DOHH2 (cell line): Measurements from ENCODE around the gene COG3.

ENCODE experiments used
- H3F3A ChIP-seq: fragments of 200-600 bp; sonication (generic), shearing (Covaris generic); 2 replicates; pipeline ENCODE4 v1.6.0; 2016; ENCODE audit warnings: antibody characterized with exemption, mild to moderate bottlenecking; ENCODE audit not compliant: control insufficient read depth, insufficient read depth
- H3K27ac ChIP-seq: fragments of 200-600 bp; sonication (generic); 2 replicates; pipeline ENCODE4 v1.5.1; 2014; ENCODE audit warnings: low read depth, mild to moderate bottlenecking, low read length, moderate library complexity
- H3K27me3 ChIP-seq: fragments of 200-600 bp; sonication (generic); 2 replicates; pipeline ENCODE4 v1.6.1; 2014; ENCODE audit warnings: mild to moderate bottlenecking, low read length, mixed read lengths; ENCODE audit not compliant: control insufficient read depth
- H3K36me3 ChIP-seq: fragments of 200-600 bp; sonication (generic); 2 replicates; pipeline ENCODE4 v1.6.1; 2014; ENCODE audit warnings: mild to moderate bottlenecking, low read length, moderate library complexity, mixed read lengths; ENCODE audit not compliant: control insufficient read depth
- H3K4me1 ChIP-seq: fragments of 200-600 bp; sonication (generic); 2 replicates; pipeline ENCODE4 v1.6.1; 2014; ENCODE audit warnings: mild to moderate bottlenecking, low read length, mixed read lengths; ENCODE audit not compliant: control insufficient read depth
- H3K4me2 ChIP-seq: fragments of 200-600 bp; sonication (generic); 2 replicates; pipeline ENCODE4 v1.6.0; 2014; ENCODE audit warnings: mild to moderate bottlenecking, low read length, moderate library complexity
- H3K4me3 ChIP-seq: fragments of 200-600 bp; sonication (generic); 2 replicates; pipeline ENCODE4 v1.5.1; 2014; ENCODE audit warnings: mild to moderate bottlenecking, low read length, mixed read lengths
- H3K79me2 ChIP-seq: fragments of 200-600 bp; sonication (generic); 2 replicates; pipeline ENCODE4 v1.6.1; 2014; ENCODE audit warnings: mild to moderate bottlenecking, low read length, mixed read lengths; ENCODE audit not compliant: control insufficient read depth
- H3K9me2 ChIP-seq: fragments of 200-600 bp; sonication (generic); replicated peaks from 2 replicates; pipeline ENCODE4 v1.6.1; 2014; ENCODE audit warnings: mild to moderate bottlenecking, low read length, mixed read lengths; ENCODE audit not compliant: control insufficient read depth
- H3K9me3 ChIP-seq: fragments of 200-600 bp; sonication (generic); 2 replicates; pipeline ENCODE4 v1.6.1; 2014; ENCODE audit warnings: antibody characterized with exemption, low read length, mixed read lengths; ENCODE audit not compliant: control insufficient read depth, insufficient read depth
- H4K20me1 ChIP-seq: fragments of 200-600 bp; sonication (generic); 2 replicates; pipeline ENCODE4 v1.6.0; 2014; ENCODE audit warnings: low read depth, mild to moderate bottlenecking, antibody characterized with exemption, low read length, moderate library complexity; ENCODE audit not compliant: control insufficient read depth, insufficient read depth
- EZH2phosphoT487 ChIP-seq: fragments of 200-600 bp; sonication (generic); IDR thresholded peaks from 2 replicates; pipeline ENCODE4 v1.6.1; 2017; ENCODE audit warnings: borderline replicate concordance, mild to moderate bottlenecking, antibody characterized with exemption, low read length, moderate library complexity, mixed read lengths
- TF ChIP-seq, protein P1 (sequence below): fragments of 200-600 bp; sonication (generic); IDR thresholded peaks from one replicate; pipeline ENCODE4 v1.5.1; 2014; ENCODE audit warnings: antibody characterized with exemption, mild to moderate bottlenecking, low read depth, low read length; ENCODE audit not compliant: poor library complexity, severe bottlenecking

The COG3 gene

GRCh38 chr13:45436332-45436731, 28.4 kb upstream of the COG3 start:
- Histone ChIP-seq H3K79me2 (no peaks in the 10 kb centered on the region), H4K20me1 (no peaks in the 10 kb centered on the region), H3F3A (no peaks in the 10 kb centered on the region), H3K36me3 (no peaks in the 10 kb centered on the region), H3K4me2 (no peak overlapping the region), H3K9me2 (no peaks in the 10 kb centered on the region), H3K27me3 (peaks cover 31% of the 10 kb centered on the region), H3K4me3 (no peak overlapping the region), H3K27ac (no peak overlapping the region), H3K4me1 (no peaks in the 10 kb centered on the region), H3K9me3 (no peaks in the 10 kb centered on the region)
- no peak for TF ChIP-seq EZH2phosphoT487
- TF ChIP-seq, protein P1, sequence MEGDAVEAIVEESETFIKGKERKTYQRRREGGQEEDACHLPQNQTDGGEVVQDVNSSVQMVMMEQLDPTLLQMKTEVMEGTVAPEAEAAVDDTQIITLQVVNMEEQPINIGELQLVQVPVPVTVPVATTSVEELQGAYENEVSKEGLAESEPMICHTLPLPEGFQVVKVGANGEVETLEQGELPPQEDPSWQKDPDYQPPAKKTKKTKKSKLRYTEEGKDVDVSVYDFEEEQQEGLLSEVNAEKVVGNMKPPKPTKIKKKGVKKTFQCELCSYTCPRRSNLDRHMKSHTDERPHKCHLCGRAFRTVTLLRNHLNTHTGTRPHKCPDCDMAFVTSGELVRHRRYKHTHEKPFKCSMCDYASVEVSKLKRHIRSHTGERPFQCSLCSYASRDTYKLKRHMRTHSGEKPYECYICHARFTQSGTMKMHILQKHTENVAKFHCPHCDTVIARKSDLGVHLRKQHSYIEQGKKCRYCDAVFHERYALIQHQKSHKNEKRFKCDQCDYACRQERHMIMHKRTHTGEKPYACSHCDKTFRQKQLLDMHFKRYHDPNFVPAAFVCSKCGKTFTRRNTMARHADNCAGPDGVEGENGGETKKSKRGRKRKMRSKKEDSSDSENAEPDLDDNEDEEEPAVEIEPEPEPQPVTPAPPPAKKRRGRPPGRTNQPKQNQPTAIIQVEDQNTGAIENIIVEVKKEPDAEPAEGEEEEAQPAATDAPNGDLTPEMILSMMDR: no peak

- no peaks in the 10 kb centered on the region for H3K4me1 ChIP-seq
- no peak for TF ChIP-seq EZH2phosphoT487
- TF ChIP-seq, protein P1: no peak
- H3K9me3 ChIP-seq: no peaks in the 10 kb centered on the region
- no peak overlapping the region for H3K4me3 ChIP-seq
- H3K9me2 ChIP-seq: no peaks in the 10 kb centered on the region
- H3K36me3 ChIP-seq: no peaks in the 10 kb centered on the region
- H3F3A ChIP-seq: no peaks in the 10 kb centered on the region
- no peak overlapping the region for H3K4me2 ChIP-seq
- no peaks in the 10 kb centered on the region for H4K20me1 ChIP-seq
- H3K79me2 ChIP-seq: no peaks in the 10 kb centered on the region
- H3K27me3 ChIP-seq: peaks cover 34% of the 10 kb centered on the region
- no peak overlapping the region for H3K27ac ChIP-seq
These were observed 27.8 kb upstream of the COG3 start for GRCh38 chr13:45436953-45437352.

DNA sequence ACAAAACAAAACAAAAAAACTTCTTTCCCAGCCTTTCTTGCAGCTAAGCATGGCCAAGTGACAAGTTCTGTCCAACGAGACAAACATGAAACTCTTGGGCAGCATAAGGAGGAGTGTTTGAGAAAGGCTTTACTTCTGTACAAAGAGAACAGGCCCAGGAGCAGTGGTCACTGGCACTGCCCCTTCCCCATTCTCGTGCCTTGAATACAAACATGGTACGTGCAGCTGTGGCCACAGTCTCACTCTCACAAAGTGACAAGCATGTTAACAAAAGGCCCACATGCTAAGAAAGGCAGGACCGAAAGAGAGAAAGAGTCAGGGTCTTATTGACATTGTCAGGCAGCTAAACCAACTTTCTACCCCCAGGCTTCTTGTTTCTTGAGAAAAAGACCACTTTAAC, 26.8 kb upstream of the COG3 start:
- H3K9me2 ChIP-seq: no peaks in the 10 kb centered on the region
- H3K36me3 ChIP-seq: no peaks in the 10 kb centered on the region
- TF ChIP-seq, protein P1: no peak
- no peak for TF ChIP-seq EZH2phosphoT487
- H4K20me1 ChIP-seq: no peaks in the 10 kb centered on the region
- no peak overlapping the region for H3K4me3 ChIP-seq
- H3K9me3 ChIP-seq: no peaks in the 10 kb centered on the region
- H3K79me2 ChIP-seq: no peaks in the 10 kb centered on the region
- no peaks in the 10 kb centered on the region for H3F3A ChIP-seq
- no peak overlapping the region for H3K4me2 ChIP-seq
- H3K4me1 ChIP-seq: no peaks in the 10 kb centered on the region
- no peak overlapping the region for H3K27ac ChIP-seq
- peaks cover 34% of the 10 kb centered on the region for H3K27me3 ChIP-seq

DNA sequence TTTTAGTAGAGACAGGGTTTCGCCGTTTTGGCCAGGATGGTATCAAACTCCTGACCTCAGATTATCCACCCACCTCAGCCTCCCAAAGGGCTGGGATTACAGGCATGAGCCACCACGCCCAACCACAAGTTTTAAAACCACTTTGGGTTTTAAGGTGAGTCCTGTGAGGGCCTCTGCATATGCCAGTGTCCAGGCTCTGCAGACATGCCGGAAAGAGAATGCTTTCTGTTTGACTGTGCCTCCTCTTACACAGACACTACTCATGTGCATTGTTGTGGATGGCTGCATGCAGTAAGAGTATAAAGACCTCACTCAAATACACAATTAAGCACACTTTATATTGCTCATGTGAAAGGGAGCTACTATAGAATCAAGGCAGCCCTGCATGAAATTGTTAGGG, 25.7 kb upstream of the COG3 start:
- Histone ChIP-seq H3K4me1 (no peaks in the 10 kb centered on the region), H3K27me3 (peaks cover 32% of the 10 kb centered on the region), H3K79me2 (no peaks in the 10 kb centered on the region), H3K4me3 (no peak overlapping the region), H3F3A (no peaks in the 10 kb centered on the region), H4K20me1 (no peaks in the 10 kb centered on the region), H3K4me2 (no peak overlapping the region), H3K27ac (no peak overlapping the region), H3K9me3 (no peaks in the 10 kb centered on the region), H3K9me2 (no peaks in the 10 kb centered on the region), H3K36me3 (no peaks in the 10 kb centered on the region)
- TF ChIP-seq EZH2phosphoT487: no peak
- TF ChIP-seq, protein P1: no peak
